Measurements from ENCODE around the gene TSSC4.

The TSSC4 gene

DNA sequence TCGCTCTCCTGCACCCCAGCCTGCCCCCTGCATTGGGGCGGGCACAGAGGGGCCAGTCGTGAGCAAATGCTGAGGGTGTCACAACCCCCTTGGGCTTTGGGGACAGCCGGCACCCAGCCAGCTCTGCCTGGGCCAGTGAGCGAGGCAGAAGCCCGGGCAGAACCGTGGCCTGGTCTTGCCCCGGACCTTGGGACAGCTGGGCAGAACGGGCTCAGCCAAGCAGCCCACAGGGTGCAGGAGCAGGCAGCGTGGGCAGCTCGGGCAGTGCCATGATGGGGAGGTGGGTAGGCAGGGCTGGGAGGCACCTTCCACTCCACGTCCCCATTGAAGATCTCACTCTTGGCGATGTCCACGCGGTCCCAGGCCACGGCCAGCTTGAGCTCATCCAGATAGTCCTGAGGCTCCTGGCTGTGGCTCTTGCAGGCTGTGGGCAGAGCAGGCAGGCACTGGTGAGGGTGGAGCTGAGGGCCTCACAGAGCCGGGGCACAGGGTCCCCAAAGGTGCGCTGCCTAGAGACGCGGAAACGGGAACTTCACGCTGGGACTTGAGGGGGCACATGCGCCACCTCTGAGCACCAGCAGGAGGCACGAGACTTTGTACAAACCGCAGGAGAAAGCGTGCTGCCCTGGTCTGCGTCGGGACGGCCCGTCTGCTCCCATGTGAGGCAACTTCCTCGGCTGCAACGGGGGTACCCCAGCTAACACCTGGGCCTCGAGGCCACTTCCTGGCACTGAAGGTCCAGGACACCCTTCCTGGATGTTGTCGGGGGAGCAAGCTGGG lies 15.2 kb downstream of the TSSC4 start:
- in situ Hi-C loops (cut with HindIII; ENCODE audit: low sequenced_read_pairs) = loop anchor here (10.0 kb wide), 1 partner anchor 231 kb away; no protein-coding TSS in a partner anchor

DNA sequence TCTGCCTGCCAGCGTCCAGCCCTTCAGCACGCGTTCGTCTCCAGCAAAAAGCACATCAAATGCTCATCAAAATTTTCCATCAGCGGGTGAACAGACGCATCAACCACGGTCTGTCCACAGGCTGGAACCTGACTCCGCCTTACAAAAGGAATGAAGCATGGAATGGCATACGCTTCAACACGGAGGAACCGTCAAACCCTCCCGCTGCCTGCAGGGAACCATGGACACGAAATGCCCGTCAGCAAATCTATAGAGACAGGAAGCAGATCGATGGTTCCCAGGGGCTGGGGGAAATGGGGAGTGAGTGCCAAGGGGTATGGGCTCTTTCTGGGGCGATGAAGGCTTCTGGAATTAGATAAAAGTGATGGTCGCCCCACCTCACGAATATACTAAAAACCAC lies 16.2 kb downstream of the TSSC4 start:
- in situ Hi-C loops (cut with HindIII; ENCODE audit: low sequenced_read_pairs) = loop anchor here (10.0 kb wide), 1 partner anchor 232 kb away; no protein-coding TSS in a partner anchor

DNA sequence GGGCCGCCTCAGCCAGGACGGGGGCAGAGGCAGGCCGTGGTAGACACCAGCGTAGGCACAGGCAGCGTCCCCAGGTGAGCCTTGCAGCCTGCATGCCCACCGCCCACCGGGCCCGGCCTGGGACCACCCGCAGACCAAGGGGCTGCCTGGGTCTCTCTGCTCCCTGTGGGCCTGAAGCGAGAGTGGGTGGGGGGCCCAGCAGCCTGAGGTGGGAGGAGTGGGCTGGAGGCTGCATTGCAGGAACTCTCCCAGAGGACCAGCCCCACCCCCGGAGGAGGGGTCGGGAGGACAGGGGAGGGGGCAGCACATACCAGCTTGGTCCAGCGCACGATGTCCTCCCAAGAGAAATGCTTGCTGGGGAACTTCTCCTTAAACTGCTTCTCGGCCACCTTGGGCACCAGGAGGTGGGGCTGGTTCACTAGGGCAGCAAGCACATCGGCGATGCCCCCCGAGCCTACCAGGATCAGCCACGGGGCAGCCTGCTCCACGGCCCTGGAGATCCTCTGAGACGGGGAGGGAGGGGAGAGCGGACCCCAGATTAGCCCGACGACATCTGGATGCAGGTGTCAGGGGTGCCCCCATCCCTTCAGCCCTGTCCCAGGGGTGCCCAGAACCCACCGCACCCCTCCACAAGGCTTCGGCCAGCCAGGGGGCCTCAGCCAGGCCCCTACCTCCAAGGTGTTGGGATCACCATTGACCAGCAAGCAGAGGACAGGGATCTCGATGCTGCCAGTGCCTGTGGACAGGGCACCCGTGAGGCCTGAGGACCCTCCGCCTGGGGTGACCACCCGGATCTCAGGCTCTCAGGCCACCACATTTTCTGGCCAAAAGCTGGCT lies 17.5 kb downstream of the TSSC4 start:
- in situ Hi-C loops (cut with HindIII; ENCODE audit: low sequenced_read_pairs) = loop anchor here (10.0 kb wide), 1 partner anchor 233 kb away; no protein-coding TSS in a partner anchor

DNA sequence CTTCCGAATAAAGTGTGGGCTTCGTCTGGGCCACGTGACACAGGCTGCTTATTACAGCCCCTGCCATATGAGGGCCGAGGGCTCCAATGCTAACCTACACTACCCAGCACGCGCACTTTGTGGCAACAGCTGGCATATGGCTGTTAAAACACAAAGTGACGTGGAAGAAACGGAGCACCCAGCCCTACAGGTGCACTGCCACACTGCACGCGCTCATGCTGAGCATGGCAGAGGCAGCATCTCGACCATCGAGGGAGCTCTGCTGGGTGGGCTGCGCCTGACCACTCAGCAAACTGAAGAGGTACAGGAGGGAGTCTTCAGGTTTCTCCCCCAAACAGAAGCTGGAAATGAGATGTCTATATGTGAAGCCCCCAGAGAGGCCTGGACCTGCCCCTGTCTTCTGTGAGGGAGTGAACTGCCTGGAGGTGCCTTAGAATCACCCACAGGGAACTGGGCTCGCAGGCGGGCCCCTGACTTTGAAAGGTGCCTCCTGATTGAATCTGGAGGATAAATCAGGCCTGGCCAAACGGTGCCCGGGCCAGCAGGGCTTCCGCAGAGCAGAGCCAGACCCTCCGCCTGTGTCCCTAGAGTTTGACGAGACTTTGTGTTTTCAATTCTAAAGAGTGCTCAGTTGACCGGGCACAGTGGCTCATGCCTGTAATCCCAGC lies 18.3 kb downstream of the TSSC4 start:
- in situ Hi-C loops (cut with HindIII; ENCODE audit: low sequenced_read_pairs) = loop anchor here (10.0 kb wide), 1 partner anchor 234 kb away; no protein-coding TSS in a partner anchor

DNA sequence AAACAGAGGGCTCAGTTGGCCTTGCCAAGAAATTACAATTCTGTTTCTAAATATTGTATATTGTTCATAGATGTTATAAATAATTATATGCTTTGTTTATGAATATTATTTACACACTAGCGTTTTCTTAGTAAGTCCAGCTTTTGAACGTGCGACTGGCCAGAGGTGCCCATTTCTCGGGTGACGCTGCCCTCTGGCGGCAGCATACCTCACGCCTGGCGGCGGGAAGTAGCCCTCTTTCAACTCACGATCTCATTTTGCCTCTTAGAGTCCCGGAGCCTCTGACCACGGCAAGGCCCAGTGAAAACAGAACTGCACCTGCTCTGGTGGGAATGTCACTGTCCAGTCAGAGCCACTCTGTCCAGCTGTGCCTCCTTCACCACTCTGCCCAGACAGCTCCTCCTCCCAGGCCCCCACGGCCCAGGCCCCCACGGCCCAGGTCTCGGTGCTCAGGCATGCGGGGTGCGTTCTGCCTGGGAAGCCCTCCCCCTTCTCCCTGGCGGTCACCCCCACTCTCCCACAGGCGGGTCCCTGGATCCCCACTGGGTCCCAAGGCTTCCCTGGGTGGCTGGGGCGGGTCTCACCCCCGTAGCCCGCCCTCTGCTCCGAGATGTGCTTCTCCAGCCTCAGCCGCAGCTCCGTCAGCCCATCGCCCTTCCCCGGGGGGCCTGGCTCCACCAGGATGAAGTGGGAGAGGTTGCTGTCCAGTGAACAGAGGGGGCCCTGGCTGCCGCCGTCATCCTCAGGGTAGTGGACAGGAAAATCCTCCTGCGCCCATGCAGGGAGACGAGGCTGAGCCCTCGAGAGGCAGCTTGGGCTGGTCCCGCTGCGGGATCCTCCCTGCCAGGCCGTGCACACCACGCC lies 19.3 kb downstream of the TSSC4 start:
- in situ Hi-C loops (cut with HindIII; ENCODE audit: low sequenced_read_pairs) = loop anchor here (10.0 kb wide), 1 partner anchor 235 kb away; no protein-coding TSS in a partner anchor

DNA sequence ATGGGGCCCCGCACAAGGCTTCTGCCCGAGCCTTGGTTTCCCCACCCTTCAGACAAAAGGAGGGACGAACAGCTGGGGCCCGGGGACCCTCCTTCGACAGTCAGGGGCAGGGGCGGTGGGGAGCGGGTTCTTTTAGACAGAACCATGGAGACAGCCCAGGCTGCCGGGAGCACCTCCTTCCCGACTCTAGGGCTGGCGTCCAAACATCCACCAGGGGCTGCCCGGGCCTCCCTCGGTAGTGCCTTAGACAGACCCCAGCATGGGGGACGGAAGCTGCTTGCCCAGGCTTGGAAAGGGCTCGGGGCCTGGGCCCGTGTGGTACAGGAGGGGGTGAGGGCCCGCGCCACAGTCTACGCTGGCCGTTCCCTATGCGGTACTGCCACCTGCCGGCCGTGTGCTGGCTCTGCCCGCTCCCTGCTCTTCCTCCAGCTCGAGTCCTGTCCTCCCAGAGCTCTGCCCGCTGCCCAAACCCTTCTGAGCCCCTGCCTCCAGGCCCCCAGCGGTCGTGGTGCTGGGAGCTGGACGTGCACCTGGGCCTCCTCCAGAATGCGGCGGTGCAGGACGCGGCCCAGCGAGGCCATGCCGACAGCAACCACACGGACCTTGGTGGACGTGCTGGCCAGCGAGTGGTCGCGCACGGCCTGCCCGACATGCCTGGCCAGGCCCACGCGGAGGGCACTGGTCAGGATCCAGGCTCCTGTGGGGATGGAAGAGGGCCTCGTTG lies 20.1 kb downstream of the TSSC4 start:
- in situ Hi-C loops (cut with HindIII; ENCODE audit: low sequenced_read_pairs) = no loop called here

DNA sequence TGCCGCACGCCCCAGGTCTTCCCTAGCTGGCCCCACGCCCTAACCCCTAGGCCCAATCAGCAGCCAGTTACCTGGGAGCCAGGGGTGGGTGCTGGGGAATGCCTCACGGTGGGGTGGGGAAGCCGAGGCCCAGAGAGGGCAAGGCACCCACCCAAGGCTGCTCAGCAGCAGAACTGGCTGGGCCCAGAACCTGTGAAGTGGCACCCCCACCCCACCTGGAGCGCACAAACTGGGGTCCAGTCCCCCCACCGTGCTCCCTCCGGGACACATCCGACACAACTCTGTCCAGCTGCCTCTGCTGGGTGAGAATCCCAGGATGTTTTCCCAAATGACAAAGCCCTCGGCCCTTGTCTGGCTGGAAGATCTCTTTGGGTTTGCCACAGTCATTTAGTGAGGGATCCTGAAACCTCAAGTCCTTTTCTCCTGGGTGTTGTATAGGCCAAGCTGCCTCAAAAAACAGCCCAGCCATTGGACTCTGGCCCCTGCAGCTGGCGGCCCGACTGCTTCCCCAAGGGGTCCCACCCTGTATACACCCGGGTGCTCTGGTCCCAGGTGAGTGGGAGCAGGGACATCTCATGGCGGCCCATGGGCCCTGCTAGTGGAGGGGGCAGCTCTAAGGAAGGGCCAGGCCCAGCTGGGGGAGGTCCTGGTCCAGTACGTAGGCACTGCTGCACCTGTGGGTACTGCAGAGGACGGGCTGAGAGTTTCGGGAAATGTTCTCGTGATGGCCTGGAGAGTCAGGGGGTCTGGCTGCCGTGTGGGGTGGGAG lies 20.9 kb downstream of the TSSC4 start:
- in situ Hi-C loops (cut with HindIII; ENCODE audit: low sequenced_read_pairs) = no loop called here

DNA sequence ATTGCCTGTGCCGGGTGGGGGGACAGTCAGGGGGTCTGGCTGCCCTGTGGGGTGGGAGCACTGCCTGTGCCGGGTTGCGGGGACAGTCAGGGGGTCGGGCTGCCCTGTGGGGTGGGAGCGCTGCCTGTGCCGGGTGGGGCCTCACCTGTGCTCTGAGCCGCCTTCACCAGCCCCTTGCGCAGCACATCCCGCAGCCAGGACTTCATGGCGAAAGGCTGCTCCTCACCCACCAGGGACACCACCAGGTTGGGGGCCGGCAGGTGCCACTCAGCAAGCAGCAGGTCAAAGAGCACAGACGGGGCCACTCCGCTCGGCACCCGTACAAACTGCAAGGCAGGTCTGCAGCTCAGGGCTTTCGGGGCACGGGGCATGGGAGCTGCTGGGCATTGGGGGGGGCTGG lies 21.4 kb downstream of the TSSC4 start:
- in situ Hi-C loops (cut with HindIII; ENCODE audit: low sequenced_read_pairs) = no loop called here

DNA sequence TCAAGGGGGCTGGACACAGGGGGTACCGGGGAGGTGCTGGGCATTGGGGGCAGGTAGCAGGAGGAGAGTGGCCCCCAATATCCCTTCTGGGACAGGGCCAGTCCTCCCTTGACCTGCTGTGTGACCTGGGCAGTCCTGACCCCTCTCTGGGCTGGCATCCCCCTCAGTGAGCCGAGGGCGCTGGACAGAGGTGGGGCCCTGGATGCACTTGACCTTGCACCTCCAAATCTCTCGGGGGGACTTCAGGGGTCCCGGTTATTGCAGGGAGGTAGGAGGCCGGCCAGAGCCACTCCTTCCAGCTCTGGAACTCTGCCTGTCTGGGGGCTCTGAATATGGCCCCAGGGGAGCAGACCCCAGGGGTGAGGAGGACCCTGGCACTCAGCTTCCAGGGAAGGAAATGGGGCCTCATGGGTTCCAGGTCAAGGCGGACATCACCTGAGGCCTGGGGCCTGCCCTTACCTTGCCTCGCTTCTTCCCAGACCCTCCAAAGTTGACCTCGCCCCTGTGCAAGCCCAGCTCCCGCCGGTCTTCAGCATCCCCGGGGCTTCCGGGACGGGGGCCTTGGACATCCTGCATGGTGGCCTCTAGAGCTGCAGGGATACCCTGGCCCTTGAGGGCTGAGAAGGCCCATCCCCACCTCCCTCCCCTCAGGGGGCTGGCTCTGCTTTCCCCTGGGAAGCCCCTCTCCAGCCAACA lies 22.1 kb downstream of the TSSC4 start:
- in situ Hi-C loops (cut with HindIII; ENCODE audit: low sequenced_read_pairs) = no loop called here

DNA sequence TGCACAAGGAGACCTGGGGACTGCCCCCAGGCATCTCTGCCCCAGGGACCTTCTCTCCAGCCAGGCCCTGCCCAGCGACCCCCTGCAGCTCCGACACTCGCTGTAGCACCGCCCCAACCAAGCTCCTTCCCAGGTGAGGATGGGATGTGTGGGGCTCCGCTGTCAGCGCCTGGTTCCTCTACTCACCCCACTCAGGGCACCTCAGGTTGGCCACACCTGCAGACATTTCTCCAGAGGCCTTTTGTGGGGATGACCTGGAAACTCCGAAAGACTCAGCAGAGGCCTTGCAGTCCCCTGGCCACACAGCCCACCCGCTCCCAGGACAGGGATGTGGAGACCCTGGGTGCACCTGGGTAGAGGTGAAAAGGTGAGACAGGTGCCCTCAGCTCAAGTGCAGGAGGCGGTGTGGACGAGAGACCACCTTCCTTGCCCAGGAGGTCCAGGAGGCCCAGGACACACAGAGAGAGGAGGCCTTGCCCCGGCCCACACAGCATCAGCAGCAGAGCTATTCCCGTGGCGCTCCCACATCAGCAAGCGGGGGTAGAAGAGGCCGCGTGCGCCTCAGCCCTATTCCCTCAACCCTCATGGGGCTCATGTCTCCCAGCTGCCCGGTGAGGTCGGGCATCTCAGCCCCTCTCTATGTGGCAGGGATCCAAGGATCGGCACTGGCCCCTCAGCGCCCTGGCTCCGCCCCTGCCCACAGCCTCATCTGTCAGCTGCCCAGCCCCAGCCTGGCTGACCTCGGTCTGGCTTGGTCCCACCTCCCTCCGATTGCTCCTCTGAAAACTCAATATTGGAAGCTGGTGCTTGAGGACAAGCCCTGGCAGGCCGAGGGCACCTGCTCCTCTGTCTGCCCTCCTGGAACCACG lies 22.8 kb downstream of the TSSC4 start:
- in situ Hi-C loops (cut with HindIII; ENCODE audit: low sequenced_read_pairs) = no loop called here

DNA sequence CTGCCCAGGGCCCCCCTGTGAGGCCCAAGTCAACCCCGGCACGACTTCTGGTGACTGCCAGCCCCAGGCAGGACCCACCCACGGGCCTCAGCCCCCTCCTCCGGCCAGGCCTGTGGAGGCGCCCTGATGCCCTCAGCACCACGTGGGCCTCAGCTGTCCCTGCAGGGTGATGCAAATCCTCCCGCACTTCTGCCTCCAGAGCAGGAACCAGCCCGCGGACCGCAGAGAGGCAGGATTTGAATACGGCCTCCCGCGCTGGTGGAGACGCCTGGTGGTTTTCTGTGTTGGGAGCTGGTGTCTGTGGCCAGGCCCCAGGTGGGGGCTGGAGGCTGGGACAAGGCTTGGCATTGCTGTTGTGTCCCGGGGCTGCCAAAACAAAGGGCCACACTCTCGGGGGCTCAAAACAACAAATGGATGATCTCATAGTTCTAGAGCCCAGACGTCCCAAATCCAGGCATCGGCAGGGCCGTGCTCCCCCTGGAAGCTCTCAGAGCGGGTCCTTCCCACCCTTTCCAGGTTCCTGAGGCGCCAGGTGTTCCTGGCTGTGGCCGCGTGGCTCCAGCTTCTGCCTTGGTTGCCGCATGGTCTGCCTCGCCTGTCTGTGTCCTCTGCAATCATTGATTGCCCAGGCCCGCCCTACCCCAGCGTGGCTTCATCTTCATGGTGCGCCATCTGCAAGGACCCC lies 24.4 kb downstream of the TSSC4 start:
- in situ Hi-C loops (cut with HindIII; ENCODE audit: low sequenced_read_pairs) = no loop called here

DNA sequence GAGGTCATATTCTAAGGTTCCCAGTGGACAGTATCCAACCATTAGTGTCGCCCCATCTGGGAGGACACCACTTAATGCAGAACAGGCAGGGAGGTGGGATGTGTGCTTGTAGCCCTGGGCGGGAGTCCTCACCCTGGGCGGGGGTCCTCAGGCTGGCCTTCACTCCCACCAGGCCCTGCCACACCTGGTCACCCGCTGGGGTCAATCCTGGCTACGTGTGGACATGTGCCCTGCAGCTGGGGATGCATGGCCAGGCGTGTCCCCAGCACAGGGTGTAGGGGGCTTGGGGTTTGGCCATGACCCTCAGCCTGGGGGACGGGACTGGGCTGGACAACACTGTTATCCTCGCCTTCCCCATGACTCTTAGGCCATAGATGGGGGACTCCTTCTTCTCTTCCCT lies 25.0 kb downstream of the TSSC4 start:
- in situ Hi-C loops (cut with HindIII; ENCODE audit: low sequenced_read_pairs) = no loop called here

DNA sequence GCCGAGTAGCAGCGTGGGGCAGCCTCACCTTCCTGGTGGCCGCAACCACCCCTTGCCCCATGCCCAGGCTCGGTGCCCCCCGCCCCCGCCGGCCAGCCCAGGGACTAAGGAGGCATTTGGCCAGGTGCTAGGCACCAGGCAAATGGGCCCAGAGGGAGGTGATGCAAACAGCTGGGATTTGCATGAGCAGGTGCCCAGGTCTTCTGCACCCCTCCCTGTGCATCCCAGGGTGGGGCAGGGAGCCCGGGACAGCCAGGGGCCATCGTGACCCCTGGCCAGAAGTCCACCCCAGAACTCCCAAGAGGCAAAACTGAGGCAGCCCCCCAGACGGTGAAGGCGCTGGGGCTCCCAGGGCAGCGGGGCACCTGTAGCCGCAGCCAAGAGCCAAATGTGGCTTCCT lies 25.7 kb downstream of the TSSC4 start:
- in situ Hi-C loops (cut with HindIII; ENCODE audit: low sequenced_read_pairs) = no loop called here

DNA sequence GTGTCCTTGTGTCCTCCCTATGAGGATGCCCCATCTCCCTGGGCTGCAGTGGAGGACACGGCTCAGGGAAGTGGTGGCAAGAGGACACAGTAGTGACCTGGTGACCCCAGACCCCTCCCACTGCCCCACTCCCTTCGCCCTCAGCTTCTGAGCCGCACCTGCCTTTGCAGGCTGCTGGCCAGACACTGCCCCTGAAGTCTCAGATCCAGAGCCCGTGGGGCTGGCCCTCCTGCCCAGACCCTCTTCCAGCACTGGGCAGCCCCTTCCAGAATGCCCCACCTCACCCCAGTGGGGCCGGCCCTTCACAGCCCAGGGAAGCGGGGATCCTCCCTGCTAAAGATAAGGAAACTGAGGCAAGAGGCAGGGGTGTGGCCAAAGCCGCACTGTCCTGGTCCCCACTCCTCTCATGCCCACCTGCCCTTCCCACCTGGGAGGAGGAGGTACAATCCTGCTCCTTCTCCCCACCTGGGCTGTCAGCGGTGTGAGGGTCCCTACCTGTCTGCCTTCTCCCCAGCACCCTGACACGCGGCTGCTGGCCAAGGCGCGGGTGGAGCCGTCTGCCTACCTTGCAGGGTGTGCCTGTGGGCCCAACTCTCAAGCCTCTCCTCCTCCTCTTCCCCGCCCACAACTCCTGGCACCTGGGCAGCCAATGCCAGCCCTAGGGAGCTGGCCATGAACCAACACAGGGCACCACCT lies 26.4 kb downstream of the TSSC4 start:
- in situ Hi-C loops (cut with HindIII; ENCODE audit: low sequenced_read_pairs) = no loop called here

DNA sequence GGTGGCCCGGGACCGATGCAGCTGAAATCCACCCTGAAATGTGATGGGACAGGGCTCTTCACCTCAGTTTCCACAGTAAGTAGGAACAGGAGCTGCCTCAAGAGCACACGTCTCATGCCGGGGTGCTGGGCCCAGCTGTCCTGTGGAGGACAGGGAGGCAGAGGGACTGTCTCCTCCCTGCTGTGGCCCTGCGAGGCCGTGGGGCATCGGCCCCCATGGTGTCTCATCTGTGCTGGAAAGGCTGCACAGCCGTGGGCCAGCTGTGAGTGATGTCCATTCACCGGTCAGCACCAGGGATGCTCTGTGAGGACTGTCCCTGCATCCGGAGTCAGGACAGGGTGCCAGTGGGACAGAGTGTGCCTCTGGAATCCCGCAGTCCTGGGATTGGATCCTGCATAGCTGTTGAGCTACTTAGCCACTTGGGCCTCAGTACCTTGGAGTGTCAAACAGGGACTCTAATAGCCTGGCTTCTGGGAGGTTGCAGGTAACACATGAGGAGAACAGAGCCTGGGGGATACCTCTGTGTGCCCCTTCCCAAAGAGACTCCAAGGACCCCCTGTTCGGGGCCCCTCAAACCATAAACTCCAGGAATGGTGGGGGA lies 27.3 kb downstream of the TSSC4 start:
- in situ Hi-C loops (cut with HindIII; ENCODE audit: low sequenced_read_pairs) = no loop called here

DNA sequence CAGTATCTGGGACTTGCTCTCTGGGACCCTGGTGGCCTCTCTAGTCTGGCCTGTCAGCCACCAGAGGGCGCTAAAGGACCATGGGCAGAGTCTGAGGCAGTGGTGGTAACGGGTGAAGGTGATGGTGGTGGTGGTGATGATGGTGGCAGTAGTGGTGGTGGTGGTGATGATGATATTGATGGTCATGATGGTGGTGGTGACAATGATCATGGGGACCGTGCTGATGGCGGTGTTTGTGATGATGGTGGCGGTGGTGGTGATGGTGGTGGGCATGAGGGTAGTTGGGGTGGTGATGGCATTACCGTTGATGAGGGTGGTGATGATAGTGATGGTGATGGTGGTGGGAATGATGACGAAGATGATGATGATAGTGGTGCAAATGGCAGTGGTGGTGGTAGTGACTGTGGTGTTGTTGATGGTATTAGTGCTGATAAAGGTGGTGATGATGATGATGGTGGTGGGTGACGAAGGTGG lies 27.8 kb downstream of the TSSC4 start:
- in situ Hi-C loops (cut with HindIII; ENCODE audit: low sequenced_read_pairs) = no loop called here
